ENCODE measurements around the gene NPAS3.

NPAS3 gene

DNA sequence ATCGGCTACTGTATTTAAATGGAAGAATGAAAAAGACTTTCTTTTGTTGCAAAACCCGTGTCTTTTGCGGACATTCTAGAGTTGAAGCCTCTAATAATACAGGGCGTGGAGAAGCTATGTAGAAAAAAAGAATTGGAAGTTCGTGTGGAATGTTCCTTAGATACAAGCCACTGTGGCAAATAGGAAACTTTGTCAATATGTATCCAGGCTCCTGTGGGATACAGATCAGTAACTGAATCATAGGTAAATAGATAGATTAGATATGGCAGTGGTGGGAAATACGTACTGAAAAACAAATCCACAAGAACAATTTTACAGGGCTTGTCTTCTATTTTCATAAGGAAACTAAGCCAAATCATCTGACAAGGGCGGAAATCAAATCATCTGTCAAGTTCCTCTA lies 766.8 kb downstream of the NPAS3 start:
- no peak overlapping the region for H3K4me3 ChIP-seq (ENCODE audit: low read depth, low read length)

DNA sequence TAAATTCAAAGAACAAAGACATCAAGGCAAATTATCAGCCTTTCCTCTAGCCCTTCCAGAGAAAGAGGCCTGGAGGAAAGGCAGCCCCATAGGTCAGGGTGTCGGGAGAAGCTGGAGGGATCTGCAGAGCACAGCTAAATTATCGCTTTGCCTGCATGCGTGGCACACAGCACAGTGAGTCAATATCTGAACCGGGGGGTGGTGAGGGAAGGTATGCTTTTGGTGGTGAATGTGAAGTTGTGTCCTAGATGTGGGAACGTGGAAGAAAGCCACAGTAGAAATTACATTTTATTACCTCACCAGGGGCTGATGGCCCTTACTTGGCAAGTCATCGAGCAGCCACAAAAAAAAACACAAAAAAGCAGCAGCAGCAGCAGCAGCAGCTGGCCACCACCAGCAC lies 769.0 kb downstream of the NPAS3 start:
- H3K4me3 ChIP-seq (ENCODE audit: low read depth, low read length) = no peak overlapping the region
- TF ChIP-seq, protein P1, sequence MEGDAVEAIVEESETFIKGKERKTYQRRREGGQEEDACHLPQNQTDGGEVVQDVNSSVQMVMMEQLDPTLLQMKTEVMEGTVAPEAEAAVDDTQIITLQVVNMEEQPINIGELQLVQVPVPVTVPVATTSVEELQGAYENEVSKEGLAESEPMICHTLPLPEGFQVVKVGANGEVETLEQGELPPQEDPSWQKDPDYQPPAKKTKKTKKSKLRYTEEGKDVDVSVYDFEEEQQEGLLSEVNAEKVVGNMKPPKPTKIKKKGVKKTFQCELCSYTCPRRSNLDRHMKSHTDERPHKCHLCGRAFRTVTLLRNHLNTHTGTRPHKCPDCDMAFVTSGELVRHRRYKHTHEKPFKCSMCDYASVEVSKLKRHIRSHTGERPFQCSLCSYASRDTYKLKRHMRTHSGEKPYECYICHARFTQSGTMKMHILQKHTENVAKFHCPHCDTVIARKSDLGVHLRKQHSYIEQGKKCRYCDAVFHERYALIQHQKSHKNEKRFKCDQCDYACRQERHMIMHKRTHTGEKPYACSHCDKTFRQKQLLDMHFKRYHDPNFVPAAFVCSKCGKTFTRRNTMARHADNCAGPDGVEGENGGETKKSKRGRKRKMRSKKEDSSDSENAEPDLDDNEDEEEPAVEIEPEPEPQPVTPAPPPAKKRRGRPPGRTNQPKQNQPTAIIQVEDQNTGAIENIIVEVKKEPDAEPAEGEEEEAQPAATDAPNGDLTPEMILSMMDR (IDR thresholded peaks at IDR 0.05; ENCODE audit: low read depth, low read length) = no peak

More for the DNA sequence above, 766.8 kb downstream of the NPAS3 start:
- TF ChIP-seq, protein P1 (IDR thresholded peaks at IDR 0.05; ENCODE audit: low read depth, low read length) = no peak

DNA sequence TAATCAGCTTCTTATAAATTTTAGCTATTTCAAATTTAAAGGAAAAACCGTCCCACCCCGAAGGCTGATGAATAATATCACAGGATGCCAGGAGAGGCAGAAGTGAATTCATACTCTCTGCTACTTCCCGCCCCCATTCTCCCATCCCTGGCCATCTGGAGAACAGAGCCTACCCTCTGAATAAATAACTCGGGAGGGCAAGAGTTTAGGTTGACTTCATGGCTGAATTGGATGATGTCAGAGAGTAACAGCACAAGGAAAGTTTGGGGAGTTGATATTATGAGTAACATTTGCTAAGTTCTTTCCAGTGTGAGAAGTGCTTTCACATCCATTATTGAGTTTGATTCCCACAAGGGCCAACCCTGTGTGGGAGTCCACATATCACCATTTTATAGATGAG lies 770.6 kb downstream of the NPAS3 start:
- no peak overlapping the region for H3K4me3 ChIP-seq (ENCODE audit: low read depth, low read length)
- TF ChIP-seq, protein P1 (IDR thresholded peaks at IDR 0.05; ENCODE audit: low read depth, low read length) = no peak

DNA sequence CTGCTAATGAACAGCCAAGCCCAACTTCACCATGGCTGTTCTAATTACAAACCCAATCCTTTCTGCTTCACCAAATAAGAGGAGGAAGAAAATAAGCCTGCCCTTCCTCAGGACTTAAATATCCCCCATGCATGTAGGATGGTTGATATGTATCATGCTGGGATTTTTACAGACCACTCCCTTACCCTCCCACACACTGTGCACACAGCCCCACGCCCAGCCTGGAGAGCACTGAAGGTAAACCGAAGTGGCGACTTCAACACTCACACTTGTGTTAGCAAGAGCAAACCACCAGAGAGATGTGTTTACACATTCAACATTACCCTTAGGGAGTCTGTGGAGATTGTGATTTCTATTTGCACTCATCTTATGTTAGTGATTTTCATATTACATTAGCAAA lies 771.0 kb downstream of the NPAS3 start:
- TF ChIP-seq, protein P1 (IDR thresholded peaks at IDR 0.05; ENCODE audit: low read depth, low read length) = no peak
- no peak overlapping the region for H3K4me3 ChIP-seq (ENCODE audit: low read depth, low read length)

DNA sequence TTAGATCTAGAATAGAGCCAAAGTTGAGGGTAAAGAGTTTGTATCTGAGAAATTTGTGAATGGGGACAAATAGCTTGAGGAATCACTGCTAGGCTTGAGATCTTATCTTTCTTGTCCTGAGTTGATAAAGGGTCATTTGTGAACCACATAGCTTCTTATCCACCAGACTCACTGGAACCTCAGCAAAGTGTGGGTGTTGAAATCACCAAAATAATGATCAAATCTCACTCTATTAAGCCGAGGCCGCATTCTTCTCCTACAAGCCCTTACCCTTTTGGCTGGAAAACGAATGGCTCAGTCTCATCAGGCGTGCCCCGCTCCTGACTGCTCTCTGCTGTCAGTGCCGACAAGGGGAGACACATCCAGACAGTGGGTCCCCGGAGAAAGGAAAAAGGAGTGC lies 771.6 kb downstream of the NPAS3 start:
- H3K4me3 ChIP-seq (ENCODE audit: low read depth, low read length) = no peak overlapping the region
- TF ChIP-seq, protein P1 (IDR thresholded peaks at IDR 0.05; ENCODE audit: low read depth, low read length) = no peak

DNA sequence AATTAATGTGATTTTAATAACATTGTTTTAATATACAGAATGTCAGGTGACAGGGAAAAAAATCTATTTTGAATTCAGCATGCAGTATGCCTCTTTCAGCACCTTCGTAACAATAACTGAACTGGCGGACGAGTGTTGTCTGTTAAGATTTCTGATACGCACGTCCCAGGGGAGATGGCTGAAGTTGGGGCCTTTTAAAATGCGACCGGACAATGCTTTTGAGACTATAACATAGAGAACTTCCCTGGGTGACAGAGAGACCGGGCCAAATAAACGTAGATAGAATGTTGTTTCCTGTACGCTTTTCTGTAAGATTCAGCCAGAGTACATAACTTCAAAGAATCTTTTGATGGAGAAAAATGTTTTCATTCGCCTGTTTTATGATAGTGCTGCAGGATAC lies 772.5 kb downstream of the NPAS3 start:
- no peak overlapping the region for H3K4me3 ChIP-seq (ENCODE audit: low read depth, low read length)
- TF ChIP-seq, protein P1 (IDR thresholded peaks at IDR 0.05; ENCODE audit: low read depth, low read length) = no peak

DNA sequence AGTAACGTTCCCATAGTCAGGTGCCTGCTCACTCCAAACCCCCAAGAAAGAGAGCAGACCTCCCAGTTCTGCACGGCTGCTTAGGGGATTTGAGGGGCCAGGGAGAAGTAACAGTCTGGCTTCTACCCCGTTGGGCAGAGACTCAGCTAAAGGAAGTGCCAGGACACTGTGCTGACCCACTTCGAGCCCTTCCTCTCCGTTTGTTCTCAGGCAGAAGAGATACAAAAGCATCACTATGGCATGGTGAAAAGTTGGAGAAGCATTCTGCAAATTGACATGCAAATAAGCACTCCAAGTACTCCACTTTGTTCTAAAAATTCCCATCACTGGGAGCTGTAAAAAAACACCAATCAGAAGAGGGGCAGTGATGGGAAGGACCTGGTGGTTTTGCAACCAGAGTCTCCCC lies 773.1 kb downstream of the NPAS3 start:
- TF ChIP-seq, protein P1 (IDR thresholded peaks at IDR 0.05; ENCODE audit: low read depth, low read length) = no peak
- H3K4me3 ChIP-seq (ENCODE audit: low read depth, low read length) = no peak overlapping the region

Measured in WI38 (cell line).